IPS-18c (cell line): ENCODE measurements around the gene SH3RF3.

Source experiments
- H3K4me3 ChIP-seq: 2 replicates; pipeline ENCODE4 v1.7.0; 2013; ENCODE audit warnings: low read depth, mild to moderate bottlenecking, low read length, moderate library complexity; ENCODE audit not compliant: insufficient read depth
- H3K9me3 ChIP-seq: one replicate; pipeline ENCODE4 v1.6.1; 2013; ENCODE audit warnings: mild to moderate bottlenecking, low read length, moderate library complexity; ENCODE audit not compliant: control insufficient read depth, insufficient read depth

Gene SH3RF3

GRCh38 chr2:109183871-109184270 lies 54.9 kb downstream of the SH3RF3 start:
- H3K9me3 ChIP-seq, result peaks cover 4% of the 10 kb centered on the region

GRCh38 chr2:109184368-109184767 lies 55.4 kb downstream of the SH3RF3 start:
- Histone ChIP-seq H3K9me3 (peaks cover 4% of the 10 kb centered on the region), H3K4me3 (no peak overlapping the region)

More at GRCh38 chr2:109183871-109184270, 54.9 kb downstream of the SH3RF3 start:
- no peak overlapping the region for H3K4me3 ChIP-seq

DNA sequence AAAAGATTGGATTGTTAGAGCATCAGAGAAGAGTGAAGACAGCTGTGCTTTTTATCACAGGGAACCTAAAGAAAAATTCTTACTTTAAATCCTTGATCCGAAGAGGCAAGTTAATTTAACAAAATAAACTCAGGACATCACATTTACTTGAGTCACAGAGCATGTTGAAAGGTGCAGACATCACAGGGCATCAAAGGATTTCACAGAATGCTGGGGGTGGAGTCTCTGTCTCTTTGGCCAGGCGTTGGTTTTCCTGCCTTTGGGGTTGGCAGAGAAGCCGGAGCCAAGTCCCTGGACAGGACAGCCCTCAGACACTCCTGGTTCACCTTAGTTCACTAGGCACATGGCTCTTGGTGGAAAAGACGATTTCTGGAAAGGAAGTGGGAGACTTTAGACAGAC lies 56.3 kb downstream of the SH3RF3 start:
- Histone ChIP-seq H3K4me3 (no peak overlapping the region), H3K9me3 (peaks cover 4% of the 10 kb centered on the region)

- Histone ChIP-seq H3K9me3 (peaks cover 4% of the 10 kb centered on the region), H3K4me3 (no peak overlapping the region)
Measured at GRCh38 chr2:109185821-109186570, 57.0 kb downstream of the SH3RF3 start.

DNA sequence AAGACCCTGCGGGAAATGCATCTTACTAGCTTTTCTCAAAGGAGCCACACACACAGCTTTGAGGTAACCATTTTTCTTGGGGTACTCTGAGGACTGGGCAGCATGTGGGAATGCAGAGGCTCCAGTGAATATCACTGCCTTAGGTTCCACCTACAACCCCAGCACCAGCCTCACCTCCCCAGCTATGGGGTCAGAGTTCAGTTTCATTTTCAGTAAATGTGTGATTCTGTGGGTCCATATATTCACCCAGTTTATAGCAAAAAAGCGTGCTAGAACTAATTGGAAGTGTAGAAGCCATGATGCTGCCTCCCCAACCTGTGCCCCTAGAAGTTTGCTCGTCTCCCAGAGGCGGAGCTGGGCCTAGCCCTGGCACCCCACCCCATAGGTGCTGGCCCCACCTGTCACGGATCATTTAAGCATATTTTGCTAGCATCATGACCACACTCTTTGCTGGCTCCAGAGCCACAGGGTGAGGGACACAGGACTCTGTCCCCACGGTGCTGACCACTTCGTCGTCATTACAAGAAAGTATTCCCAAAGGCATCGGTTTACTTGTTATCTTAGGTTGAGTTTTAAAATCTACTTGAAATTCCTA lies 57.7 kb downstream of the SH3RF3 start:
- Histone ChIP-seq H3K4me3 (no peak overlapping the region), H3K9me3 (no peaks in the 10 kb centered on the region)

DNA sequence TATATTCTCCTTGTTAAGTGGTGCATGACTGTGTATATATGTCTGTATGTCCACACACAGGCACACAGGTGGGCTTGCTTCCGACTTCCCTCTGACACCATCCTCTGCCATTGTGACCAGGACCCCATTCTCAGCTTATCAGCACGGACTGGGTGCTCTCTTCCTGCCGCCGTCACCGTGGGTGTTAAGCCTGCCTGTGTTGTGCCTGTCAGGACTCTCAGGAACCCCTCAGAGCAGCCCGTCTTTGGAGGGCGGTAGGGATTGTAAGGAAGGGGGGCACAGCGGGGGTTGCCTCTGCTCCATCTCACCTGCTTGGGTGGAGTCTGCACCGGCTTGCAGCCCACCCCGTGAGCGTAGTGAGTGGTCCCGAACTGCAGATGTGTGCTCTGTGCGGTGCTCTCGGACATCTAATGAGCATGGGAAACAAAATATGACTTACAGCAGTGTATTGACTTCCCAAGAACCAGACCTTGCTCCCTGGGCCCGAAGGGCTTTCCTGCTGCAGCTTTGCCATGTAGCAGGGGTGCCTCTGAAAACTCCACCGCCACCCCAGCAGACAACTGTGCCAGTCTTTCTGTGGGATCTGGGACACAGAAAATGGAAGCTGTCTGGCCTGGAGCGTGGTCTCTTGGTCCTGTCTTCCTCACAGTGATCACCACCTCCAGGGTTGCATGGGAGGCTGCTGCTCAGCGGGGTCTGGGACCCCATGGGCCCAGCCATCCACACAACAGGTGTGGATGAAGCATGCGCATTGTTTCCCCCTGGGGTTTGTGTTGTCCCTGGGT lies 58.9 kb downstream of the SH3RF3 start:
- no peaks in the 10 kb centered on the region for H3K9me3 ChIP-seq

GRCh38 chr2:109188496-109188890 lies 59.5 kb downstream of the SH3RF3 start:
- Histone ChIP-seq H3K4me3 (no peak overlapping the region), H3K9me3 (no peaks in the 10 kb centered on the region)

More for the DNA sequence above, 58.9 kb downstream of the SH3RF3 start:
- no peak overlapping the region for H3K4me3 ChIP-seq

GRCh38 chr2:109188898-109189297 lies 59.9 kb downstream of the SH3RF3 start:
- no peaks in the 10 kb centered on the region for H3K9me3 ChIP-seq
- H3K4me3 ChIP-seq, result no peak overlapping the region

DNA sequence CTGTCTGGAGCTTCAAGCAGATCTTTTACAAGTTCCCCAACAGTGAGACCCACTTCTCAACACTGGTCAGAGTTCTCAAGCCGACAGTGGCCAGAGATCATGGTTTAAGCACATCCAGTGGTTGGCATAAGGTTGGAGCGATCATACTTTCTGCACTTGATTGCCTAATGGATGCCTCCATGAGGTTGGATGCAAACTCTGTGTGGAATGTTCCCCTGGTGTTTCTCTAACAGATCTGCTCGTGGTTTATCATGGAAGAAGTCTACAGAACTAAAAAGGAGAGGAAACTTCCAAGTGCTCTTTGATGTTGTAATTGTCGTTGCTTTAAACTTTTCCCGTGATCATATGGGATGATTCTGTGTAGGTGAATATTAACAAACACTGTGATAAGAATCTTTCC lies 60.7 kb downstream of the SH3RF3 start:
- Histone ChIP-seq H3K4me3 (no peak overlapping the region), H3K9me3 (no peaks in the 10 kb centered on the region)

DNA sequence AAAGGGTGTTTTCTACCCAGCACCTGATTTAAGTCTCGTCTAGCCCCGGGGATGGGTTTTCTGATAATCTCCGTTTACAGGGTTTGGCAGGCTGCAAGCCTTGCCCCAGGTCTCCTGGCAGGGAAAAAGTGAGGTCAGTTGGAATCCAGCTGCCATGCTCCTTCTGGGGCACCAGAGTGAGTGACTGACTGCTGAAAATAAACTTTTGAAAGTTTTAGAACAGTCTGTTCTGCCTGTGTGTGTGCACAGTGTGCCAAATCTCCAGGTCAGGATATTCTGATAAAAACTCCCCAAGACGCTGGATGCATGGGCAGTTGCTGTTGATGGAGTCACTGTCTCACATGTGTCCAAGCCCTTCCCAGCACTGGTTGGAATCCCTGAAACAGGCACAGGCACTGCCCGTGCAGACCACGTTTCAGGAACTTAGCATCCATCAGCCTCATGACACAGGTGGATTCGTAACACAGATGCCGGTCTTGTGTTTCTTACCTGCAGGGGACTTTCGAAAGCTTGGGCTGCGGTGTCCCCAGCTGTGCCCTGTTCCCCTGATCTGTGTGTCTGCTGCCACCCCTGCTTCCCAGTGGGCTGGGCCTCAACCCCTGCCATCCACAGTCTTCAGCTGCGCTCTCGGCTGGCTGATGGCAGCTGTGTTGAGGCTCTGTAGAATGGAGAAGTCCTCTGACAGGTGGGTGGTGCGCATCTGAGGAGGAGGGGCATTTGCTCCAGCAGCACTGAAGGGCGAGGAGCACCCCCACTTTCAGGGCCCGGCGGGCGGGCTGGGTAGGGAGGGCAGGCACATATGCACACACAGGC lies 65.0 kb downstream of the SH3RF3 start:
- Histone ChIP-seq H3K9me3 (no peaks in the 10 kb centered on the region), H3K4me3 (no peak overlapping the region)

DNA sequence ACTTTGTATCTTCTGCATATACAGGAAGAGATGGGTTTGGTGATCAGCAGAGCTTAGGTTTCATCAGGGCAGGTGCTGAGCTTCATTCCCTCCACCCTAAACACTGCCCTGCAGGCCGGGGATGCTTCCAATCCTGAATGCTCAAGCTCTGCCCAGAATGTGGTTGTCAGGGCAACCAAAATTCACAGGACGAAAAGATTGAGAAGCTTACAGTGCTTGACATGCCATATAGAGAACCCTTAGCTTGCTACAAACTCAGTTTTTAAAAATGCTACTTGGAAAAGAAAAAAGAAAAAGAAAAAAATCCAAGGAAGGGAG lies 65.6 kb downstream of the SH3RF3 start:
- H3K4me3 ChIP-seq, result no peak overlapping the region
- H3K9me3 ChIP-seq, result no peaks in the 10 kb centered on the region

- Histone ChIP-seq H3K4me3 (no peak overlapping the region), H3K9me3 (no peaks in the 10 kb centered on the region)
Measured at GRCh38 chr2:109195193-109196045, 66.4 kb downstream of the SH3RF3 start.

GRCh38 chr2:109196081-109196875 lies 67.3 kb downstream of the SH3RF3 start:
- no peak overlapping the region for H3K4me3 ChIP-seq
- no peaks in the 10 kb centered on the region for H3K9me3 ChIP-seq

DNA sequence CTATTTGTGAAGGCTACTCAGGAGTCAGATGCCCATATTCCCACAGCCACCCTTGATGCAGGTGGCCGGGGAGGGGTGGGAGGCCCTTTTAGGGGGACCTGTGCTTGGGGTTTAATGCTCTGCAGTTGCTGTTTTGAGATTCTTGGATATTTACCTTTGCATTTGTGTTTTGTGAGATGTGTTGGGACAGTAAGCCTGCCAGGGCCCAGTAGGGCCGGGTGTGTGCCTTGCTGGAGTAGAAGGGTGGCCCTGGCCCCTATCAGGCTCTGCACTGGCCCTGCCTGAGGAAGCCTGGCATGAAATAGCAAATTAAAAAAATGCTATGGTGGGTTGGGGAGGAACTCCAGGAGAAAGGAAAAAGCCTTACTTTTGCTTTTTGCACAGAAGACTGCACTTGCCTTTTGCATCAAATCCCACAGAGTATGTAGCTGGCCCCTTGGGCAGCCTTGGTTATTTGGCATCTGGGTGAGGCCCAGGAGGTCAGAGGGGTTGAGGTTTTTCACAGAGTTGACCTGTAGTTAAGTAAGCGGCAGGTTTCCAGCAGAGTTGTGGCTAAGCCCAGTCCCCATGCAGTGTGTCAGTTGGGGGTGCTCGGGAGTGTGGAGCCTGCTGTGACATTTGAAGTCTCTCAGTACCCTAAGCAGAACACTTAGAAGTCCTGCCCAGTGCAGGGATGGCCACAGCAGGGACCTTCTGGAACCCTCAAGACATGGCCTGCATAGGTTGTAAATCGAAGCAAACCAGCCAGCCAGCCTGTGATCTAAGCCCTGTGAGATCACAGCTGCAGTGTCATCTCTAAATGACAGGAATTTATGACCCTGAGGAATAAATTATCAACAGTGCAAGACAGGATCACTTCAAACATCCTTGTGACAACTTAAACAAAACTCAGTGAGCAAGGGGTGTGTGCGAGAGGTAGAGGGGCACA lies 68.8 kb downstream of the SH3RF3 start:
- Histone ChIP-seq H3K9me3 (no peaks in the 10 kb centered on the region), H3K4me3 (no peak overlapping the region)

- no peaks in the 10 kb centered on the region for H3K9me3 ChIP-seq
- no peak overlapping the region for H3K4me3 ChIP-seq
Measured at GRCh38 chr2:109199790-109200189, 70.8 kb downstream of the SH3RF3 start.
